Upper lobe of left lung (tissue), 6 donors: ENCODE measurements around the gene REPIN1. TPM values are rescaled to one million over a fixed set of nuclear protein-coding genes. Genes with fewer than 3 reads are reported as not detected.

Source experiments
- ATAC-seq, 2 donors: fragments of 200-7000 bp; cut with Tn5 transposase; one replicate each; pipeline ENCODE4 v1.9.1; 2022; ENCODE audit warnings: mild to moderate bottlenecking in 2 of 2, moderate library complexity in 2 of 2; ENCODE audit not compliant: low FRiP score in 2 of 2
- DNase-seq, 2 donors: peaks; one replicate each; pipeline ENCODE4 v3.0.0-alpha.2; 2019 to 2020
- H3K27ac ChIP-seq, 4 donors: fragments of 200-600 bp; sonication (generic); one replicate each; pipeline ENCODE4 v1.5.1; 2016 to 2019
- H3K27me3 ChIP-seq, 4 donors: fragments of 200-600 bp; sonication (generic); one replicate each; pipeline ENCODE4 v1.5.1; 2017 to 2019
- H3K36me3 ChIP-seq, 4 donors: fragments of 200-600 bp; sonication (generic); one replicate each; pipeline ENCODE4 v1.5.1; 2016 to 2019
- H3K4me1 ChIP-seq, 4 donors: fragments of 200-600 bp; sonication (generic); one replicate each; pipeline ENCODE4 v1.5.1; 2018 to 2019
- H3K4me3 ChIP-seq, 4 donors: fragments of 200-600 bp; sonication (generic); one replicate each; pipeline ENCODE4 v1.5.1; 2017 to 2019; ENCODE audit warnings: mild to moderate bottlenecking in 2 of 4, moderate library complexity in 1 of 4
- H3K9me3 ChIP-seq, 4 donors: fragments of 200-600 bp; sonication (generic); one replicate each; pipeline ENCODE4 v1.5.1; 2018 to 2019
- CTCF ChIP-seq, 6 experiments: fragments of 450-650 bp in 4 of 6; fragments of 200-600 bp in 2 of 6; sonication (generic) in 2 of 6; IDR thresholded peaks; one replicate each; pipeline ENCODE4 v1.5.1; 2016 to 2019; ENCODE audit warnings: antibody characterized with exemption in 6 of 6
- EP300 ChIP-seq, 4 donors: sonication (generic); formaldehyde crosslinking; IDR thresholded peaks; one replicate each; pipeline ENCODE4 v1.5.1; 2017; ENCODE audit warnings: antibody characterized with exemption in 4 of 4, control low read depth in 2 of 4
- POLR2A ChIP-seq, 4 donors: fragments of 450-650 bp; IDR thresholded peaks; one replicate each; pipeline ENCODE4 v1.5.1; 2016 to 2017; ENCODE audit warnings: antibody characterized with exemption in 4 of 4, mild to moderate bottlenecking in 2 of 4
- POLR2AphosphoS5 ChIP-seq, 2 donors: sonication (generic); formaldehyde crosslinking; IDR thresholded peaks; one replicate each; pipeline ENCODE4 v1.5.1; 2017; ENCODE audit warnings: antibody characterized with exemption in 2 of 2
- WGBS, 2 donors: methylation state at CpG; one replicate each; pipeline ENCODE4 v1.1.5; 2017 to 2018; 5-methylcytosine and 5-hydroxymethylcytosine counted together
- total RNA-seq, 6 donors: library from RNA; depleted of rRNA in 4 of 6; stranded (reverse); fragments of >200 nt in 4 of 6; gene quantifications; one replicate each; pipeline versions ENCODE4 v1.1.0 to v1.2.1, GENCODE V29; 2016 to 2021
- donor health status: DM: no; HTN: no; CAD: no; lungs with moderate emphysema.
- donor health status: DM: no; HTN: yes; CAD: no; lungs with severe emphysema.

Gene REPIN1
- total RNA-seq, 6 donors from 2014 or later: 65.2 to 125 (median 105) TPM

- Histone ChIP-seq H3K36me3 (no peaks in the 10 kb centered on the region), H3K27me3 (no peaks in the 10 kb centered on the region), H3K4me3 (no peak overlapping the region), H3K27ac (no peak overlapping the region), H3K4me1 (no peaks in the 10 kb centered on the region), H3K9me3 (no peaks in the 10 kb centered on the region)
- no peak for DNase-seq
- WGBS, 2 donors: 76 to 78% methylated on average over 18 of the region's 18 CpGs
- no peak for ATAC-seq
- TF ChIP-seq CTCF (IDR thresholded peaks at IDR 0.05) (no peak), POLR2A (IDR thresholded peaks at IDR 0.05) (no peak), EP300 (IDR thresholded peaks at IDR 0.05) (no peak), POLR2AphosphoS5 (IDR thresholded peaks at IDR 0.05) (no peak)
These were observed 6.6 kb upstream of the REPIN1 start for GRCh38 chr7:150361807-150362621.

- DNase-seq: no peak
- Histone ChIP-seq H3K4me1 (peaks cover 0 to 8% (median 6%) of the 10 kb centered on the region in 4 donors), H3K27ac (no peak overlapping the region), H3K36me3 (no peaks in the 10 kb centered on the region), H3K27me3 (no peaks in the 10 kb centered on the region), H3K9me3 (no peaks in the 10 kb centered on the region), H3K4me3 (no peak overlapping the region)
- WGBS, 2 donors: 75 to 88% methylated on average over 4 of the region's 4 CpGs
- TF ChIP-seq POLR2AphosphoS5 (IDR thresholded peaks at IDR 0.05) (no peak), CTCF (IDR thresholded peaks at IDR 0.05) (no peak), EP300 (IDR thresholded peaks at IDR 0.05) (no peak), POLR2A (IDR thresholded peaks at IDR 0.05) (no peak)
- no peak for ATAC-seq
These were observed 5.3 kb upstream of the REPIN1 start for GRCh38 chr7:150363370-150363769.

- no peak for DNase-seq
- WGBS, 2 donors: 55 to 73% methylated on average over 5 of the region's 5 CpGs
These were observed 4.8 kb upstream of the REPIN1 start for GRCh38 chr7:150363872-150364271.

GRCh38 chr7:150365194-150365593 lies 3.4 kb upstream of the REPIN1 start:
- no peak overlapping the region for H3K4me3 ChIP-seq
- ATAC-seq (no peak), DNase-seq (no peak)
- H3K27me3 ChIP-seq: no peaks in the 10 kb centered on the region
- H3K27ac ChIP-seq: peak overlapping the region in 1 of 4 donors; percentile 16
- TF ChIP-seq EP300 (IDR thresholded peaks at IDR 0.05): no peak
- no peak for TF ChIP-seq POLR2A (IDR thresholded peaks at IDR 0.05)
- TF ChIP-seq POLR2AphosphoS5 (IDR thresholded peaks at IDR 0.05): no peak
- no peak for TF ChIP-seq CTCF (IDR thresholded peaks at IDR 0.05)
- no peaks in the 10 kb centered on the region for H3K9me3 ChIP-seq
- H3K36me3 ChIP-seq: no peaks in the 10 kb centered on the region
- 74 to 75% methylated on average over 10 of the region's 10 CpGs for WGBS, 2 donors
- peaks cover 11 to 19% (median 14%) of the 10 kb centered on the region in 4 donors for H3K4me1 ChIP-seq

More at GRCh38 chr7:150363872-150364271, 4.8 kb upstream of the REPIN1 start:
- H3K9me3 ChIP-seq: no peaks in the 10 kb centered on the region
- no peak overlapping the region for H3K27ac ChIP-seq
- no peak overlapping the region for H3K4me3 ChIP-seq
- H3K36me3 ChIP-seq: no peaks in the 10 kb centered on the region
- peaks cover 0 to 8% (median 6%) of the 10 kb centered on the region in 4 donors for H3K4me1 ChIP-seq
- ATAC-seq: peak in 1 of 2 donors; percentile 23
- TF ChIP-seq POLR2A (IDR thresholded peaks at IDR 0.05): no peak
- no peak for TF ChIP-seq EP300 (IDR thresholded peaks at IDR 0.05)
- TF ChIP-seq POLR2AphosphoS5 (IDR thresholded peaks at IDR 0.05): no peak
- TF ChIP-seq CTCF (IDR thresholded peaks at IDR 0.05): no peak
- no peaks in the 10 kb centered on the region for H3K27me3 ChIP-seq
